Chondrocyte (in vitro differentiated cells): ENCODE results near the gene KLHL24. TPM values are rescaled to one million over a fixed set of nuclear protein-coding genes. Genes with fewer than 3 reads are reported as not detected.
A peak's percentile ranks its signal among the peaks of the same experiment; 100 is the strongest.

ENCODE experiments used
- DNase-seq: peaks from one replicate; pipeline ENCODE4 v3.0.0; 2021; ENCODE audit warnings: mixed read lengths, low spot score
- H3K27ac Mint-ChIP-seq: one replicate; pipeline ENCODE4 v1.8.0; 2021; ENCODE audit warnings: mild to moderate bottlenecking, moderate library complexity, mixed read lengths; ENCODE audit not compliant: unreplicated experiment
- H3K27me3 Mint-ChIP-seq: 2 replicates; pipeline ENCODE4 v1.8.0; 2021; ENCODE audit warnings: low read depth, mixed read lengths
- H3K36me3 Mint-ChIP-seq: 2 replicates; pipeline ENCODE4 v1.8.0; 2021; ENCODE audit warnings: low read depth, mixed read lengths
- H3K4me1 Mint-ChIP-seq: 2 replicates; pipeline ENCODE4 v1.8.0; 2021; ENCODE audit warnings: low read depth, mild to moderate bottlenecking, mixed read lengths
- H3K4me3 Mint-ChIP-seq: one replicate; pipeline ENCODE4 v1.8.0; 2021; ENCODE audit warnings: mild to moderate bottlenecking, moderate library complexity, mixed read lengths; ENCODE audit not compliant: unreplicated experiment
- H3K9me3 Mint-ChIP-seq: 2 replicates; pipeline ENCODE4 v1.8.0; 2021; ENCODE audit warnings: low read depth, mixed read lengths
- CTCF ChIP-seq: fragments of 200-600 bp; sonication (generic); IDR thresholded peaks from 2 replicates; pipeline ENCODE4 v1.5.0; 2021; ENCODE audit warnings: antibody characterized with exemption, mild to moderate bottlenecking, moderate library complexity
- total RNA-seq: library from RNA; stranded (reverse); gene quantifications from 3 replicates; pipeline ENCODE4 v1.2.1, GENCODE V29; 2021

Gene KLHL24
- total RNA-seq, 1 donor from 2014 or later: 55.7 TPM

GRCh38 chr3:183730361-183730760 lies 94.9 kb downstream of the KLHL24 start:
- DNase-seq: no peak
- Mint-ChIP-seq H3K36me3 (peaks cover 49% of the 10 kb centered on the region), H3K27ac (peak overlapping the region; percentile 51), H3K4me3 (no peak overlapping the region), H3K9me3 (no peaks in the 10 kb centered on the region), H3K27me3 (no peaks in the 10 kb centered on the region), H3K4me1 (peaks cover 15% of the 10 kb centered on the region)
- no peak for TF ChIP-seq CTCF

- Mint-ChIP-seq H3K4me3 (no peak overlapping the region), H3K4me1 (peaks cover 28% of the 10 kb centered on the region), H3K9me3 (no peaks in the 10 kb centered on the region), H3K27me3 (no peaks in the 10 kb centered on the region), H3K27ac (no peak overlapping the region), H3K36me3 (peaks cover 41% of the 10 kb centered on the region)
- no peak for TF ChIP-seq CTCF
- no peak for DNase-seq
These were observed 96.2 kb downstream of the KLHL24 start for GRCh38 chr3:183731611-183732010.

GRCh38 chr3:183733553-183733952 lies 98.1 kb downstream of the KLHL24 start:
- no peak overlapping the region for H3K27ac Mint-ChIP-seq

More at GRCh38 chr3:183733553-183733952, 98.1 kb downstream of the KLHL24 start:
- DNase-seq: no peak
- Mint-ChIP-seq H3K9me3 (no peaks in the 10 kb centered on the region), H3K36me3 (peaks cover 39% of the 10 kb centered on the region), H3K4me3 (no peak overlapping the region), H3K27me3 (no peaks in the 10 kb centered on the region), H3K4me1 (peaks cover 30% of the 10 kb centered on the region)
- TF ChIP-seq CTCF: no peak

Other genes with a start within 250 kb of the KLHL24 start
- 1.6 to 2.6 TPM (median 2.1 TPM) in 3 replicates for gene MCF2L2, start 207.0 kb upstream of the KLHL24 start, total RNA-seq
- not detected in 3 replicates for gene KLHL6, start 79.9 kb upstream of the KLHL24 start, total RNA-seq
- 36.3 to 40.9 TPM (median 38.2 TPM) in 3 replicates for gene YEATS2, start 62.2 kb downstream of the KLHL24 start, total RNA-seq
- 3.9 to 8.3 TPM (median 7.9 TPM) in 3 replicates for gene MAP6D1, start 190.0 kb downstream of the KLHL24 start, total RNA-seq
- 39.2 to 45.4 TPM (median 44.7 TPM) in 3 replicates for gene PARL, start 249.3 kb downstream of the KLHL24 start, total RNA-seq